HG02840 (cell line): ENCODE data around the gene PRSS2.
"Not testable (repeated sequence)": the region's sequence is repeated elsewhere in the genome, so short reads cannot be mapped to it uniquely, and the experiment has no call there.

Source experiments
- ATAC-seq: cut with Tn5 transposase; IDR thresholded peaks from one replicate; pipeline ENCODE4 v1.9.1; 2021; ENCODE audit warnings: mild to moderate bottlenecking, moderate library complexity, moderate number of reproducible peaks; ENCODE audit not compliant: unreplicated experiment, low FRiP score

Gene PRSS2

GRCh38 chr7:142758312-142758711 lies 12.5 kb upstream of the PRSS2 start:
- ATAC-seq, result not testable (repeated sequence)

GRCh38 chr7:142759433-142759832 lies 11.3 kb upstream of the PRSS2 start:
- ATAC-seq, result no peak

- ATAC-seq, result no peak
These were observed 10.6 kb upstream of the PRSS2 start for GRCh38 chr7:142760071-142760642.

GRCh38 chr7:142761606-142762005 lies 9.2 kb upstream of the PRSS2 start:
- not testable (repeated sequence) for ATAC-seq

GRCh38 chr7:142762104-142762503 lies 8.7 kb upstream of the PRSS2 start:
- ATAC-seq, result no peak

GRCh38 chr7:142767451-142767850 lies 3.3 kb upstream of the PRSS2 start:
- ATAC-seq, result no peak

- ATAC-seq, result no peak
These were observed 2.9 kb upstream of the PRSS2 start for GRCh38 chr7:142767861-142768260.

- not testable (repeated sequence) for ATAC-seq
These were observed 1.9 kb upstream of the PRSS2 start for GRCh38 chr7:142768885-142769284.

GRCh38 chr7:142771353-142771723 lies 568 bp downstream of the PRSS2 start:
- ATAC-seq, result peak; percentile 87

GRCh38 chr7:142772051-142772450 lies 1.3 kb downstream of the PRSS2 start:
- no peak for ATAC-seq

- ATAC-seq, result no peak
These were observed 1.9 kb downstream of the PRSS2 start for GRCh38 chr7:142772673-142773072.

GRCh38 chr7:142773230-142773629 lies 2.5 kb downstream of the PRSS2 start:
- ATAC-seq, result no peak

GRCh38 chr7:142773937-142774744 lies 3.4 kb downstream of the PRSS2 start:
- no peak for ATAC-seq

- ATAC-seq, result no peak
These were observed 4.1 kb downstream of the PRSS2 start for GRCh38 chr7:142774826-142775225.

- ATAC-seq, result not testable (repeated sequence)
These were observed 4.8 kb downstream of the PRSS2 start for GRCh38 chr7:142775351-142776115.

GRCh38 chr7:142776206-142776844 lies 5.6 kb downstream of the PRSS2 start:
- no peak for ATAC-seq

GRCh38 chr7:142776845-142777225 lies 6.1 kb downstream of the PRSS2 start:
- not testable (repeated sequence) for ATAC-seq

- no peak for ATAC-seq
These were observed 6.5 kb downstream of the PRSS2 start for GRCh38 chr7:142777318-142777717.

GRCh38 chr7:142782922-142783900 lies 12.4 kb downstream of the PRSS2 start:
- ATAC-seq, result peak; percentile 83

- no peak for ATAC-seq
These were observed 13.3 kb downstream of the PRSS2 start for GRCh38 chr7:142784096-142784495.
